GM19438 (cell line): ENCODE measurements around the gene CIPC.

Experiments
- ATAC-seq: cut with Tn5 transposase; IDR thresholded peaks from one replicate; pipeline ENCODE4 v1.9.1; 2021; ENCODE audit warnings: low read depth; ENCODE audit not compliant: unreplicated experiment

The CIPC gene

GRCh38 chr14:77099425-77100167 lies 1.5 kb downstream of the CIPC start:
- no peak for ATAC-seq

- ATAC-seq, result no peak
These were observed 2.9 kb downstream of the CIPC start for GRCh38 chr14:77100961-77101360.

GRCh38 chr14:77102154-77102553 lies 4.1 kb downstream of the CIPC start:
- ATAC-seq, result no peak

- ATAC-seq, result no peak
These were observed 5.4 kb downstream of the CIPC start for GRCh38 chr14:77103475-77103874.

- no peak for ATAC-seq
These were observed 5.9 kb downstream of the CIPC start for GRCh38 chr14:77103951-77104350.

- no peak for ATAC-seq
These were observed 6.3 kb downstream of the CIPC start for GRCh38 chr14:77104393-77104792.

- no peak for ATAC-seq
These were observed 7.3 kb downstream of the CIPC start for GRCh38 chr14:77105145-77105939.

GRCh38 chr14:77106666-77107065 lies 8.6 kb downstream of the CIPC start:
- no peak for ATAC-seq

GRCh38 chr14:77107228-77107627 lies 9.2 kb downstream of the CIPC start:
- no peak for ATAC-seq

- ATAC-seq, result no peak
These were observed 10.7 kb downstream of the CIPC start for GRCh38 chr14:77108753-77109152.

GRCh38 chr14:77109656-77110055 lies 11.6 kb downstream of the CIPC start:
- ATAC-seq, result no peak

- ATAC-seq, result no peak
These were observed 12.2 kb downstream of the CIPC start for GRCh38 chr14:77110286-77110685.

- ATAC-seq, result no peak
These were observed 13.0 kb downstream of the CIPC start for GRCh38 chr14:77111021-77111420.

- no peak for ATAC-seq
These were observed 15.6 kb downstream of the CIPC start for GRCh38 chr14:77113644-77114043.

- no peak for ATAC-seq
These were observed 16.6 kb downstream of the CIPC start for GRCh38 chr14:77114609-77115008.

GRCh38 chr14:77116172-77116817 lies 18.2 kb downstream of the CIPC start:
- no peak for ATAC-seq

GRCh38 chr14:77119851-77120250 lies 21.8 kb downstream of the CIPC start:
- ATAC-seq, result no peak

GRCh38 chr14:77120771-77121743 lies 23.0 kb downstream of the CIPC start:
- peak; percentile 80 for ATAC-seq

- no peak for ATAC-seq
These were observed 24.6 kb downstream of the CIPC start for GRCh38 chr14:77122526-77123125.
